GM19324 (cell line): ENCODE data around the gene AGBL3.
"Not testable (repeated sequence)": the region's sequence is repeated elsewhere in the genome, so short reads cannot be mapped to it uniquely, and the experiment has no call there.

Source experiments
- ATAC-seq: cut with Tn5 transposase; IDR thresholded peaks from one replicate; pipeline ENCODE4 v1.9.1; 2021; ENCODE audit warnings: mild to moderate bottlenecking, moderate library complexity; ENCODE audit not compliant: unreplicated experiment, low FRiP score

The AGBL3 gene

GRCh38 chr7:134962270-134962780, 24.0 kb upstream of the AGBL3 start:
- ATAC-seq = no peak

- ATAC-seq = no peak
These were observed 23.3 kb upstream of the AGBL3 start for GRCh38 chr7:134963036-134963435.

GRCh38 chr7:134966691-134967090, 19.6 kb upstream of the AGBL3 start:
- ATAC-seq = no peak

DNA sequence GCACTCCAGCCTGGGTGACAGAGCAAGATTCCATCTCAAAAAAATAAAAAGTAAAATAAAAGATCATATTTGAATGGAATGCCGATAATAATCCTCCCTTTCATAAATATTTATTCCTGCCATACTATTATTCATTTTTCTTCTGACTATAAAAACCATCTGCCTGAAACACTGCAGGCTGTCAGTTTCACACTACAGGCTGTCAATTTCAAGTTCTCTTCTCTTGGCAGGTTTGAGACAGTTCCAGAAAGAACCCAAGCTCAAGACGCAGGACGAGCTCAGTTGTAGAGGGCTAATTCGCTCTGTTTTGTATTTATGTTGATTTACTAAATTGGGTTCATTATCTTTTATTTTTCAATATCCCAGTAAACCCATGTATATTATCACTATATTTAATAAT, 18.2 kb upstream of the AGBL3 start:
- ATAC-seq = no peak

GRCh38 chr7:134981645-134982044, 4.7 kb upstream of the AGBL3 start:
- not testable (repeated sequence) for ATAC-seq

DNA sequence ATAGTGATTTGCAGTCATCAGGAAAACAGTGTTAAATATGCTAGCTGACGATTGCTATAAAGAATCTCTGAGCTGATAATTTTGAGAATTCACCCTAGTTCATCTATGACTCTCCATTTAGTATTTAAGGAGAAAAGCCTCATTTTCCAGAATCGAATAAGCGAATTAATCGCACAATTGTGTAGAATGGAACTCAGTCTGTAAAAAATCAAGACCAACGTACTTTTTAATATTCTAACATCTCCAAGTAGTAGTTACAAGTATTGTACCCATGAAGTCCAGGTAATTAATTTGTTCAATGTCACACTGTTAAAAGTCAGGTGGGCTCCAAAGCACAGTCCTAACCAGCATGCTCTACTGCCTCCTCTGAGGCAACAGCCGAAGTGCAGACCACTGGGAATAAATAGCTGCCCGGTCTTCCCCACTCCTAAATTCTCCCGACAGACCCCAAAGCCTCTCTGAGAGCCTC, 380 bp upstream of the AGBL3 start:
- peak; percentile 35 for ATAC-seq

- ATAC-seq = no peak
These were observed 1.9 kb downstream of the AGBL3 start for GRCh38 chr7:134988161-134988560.

DNA sequence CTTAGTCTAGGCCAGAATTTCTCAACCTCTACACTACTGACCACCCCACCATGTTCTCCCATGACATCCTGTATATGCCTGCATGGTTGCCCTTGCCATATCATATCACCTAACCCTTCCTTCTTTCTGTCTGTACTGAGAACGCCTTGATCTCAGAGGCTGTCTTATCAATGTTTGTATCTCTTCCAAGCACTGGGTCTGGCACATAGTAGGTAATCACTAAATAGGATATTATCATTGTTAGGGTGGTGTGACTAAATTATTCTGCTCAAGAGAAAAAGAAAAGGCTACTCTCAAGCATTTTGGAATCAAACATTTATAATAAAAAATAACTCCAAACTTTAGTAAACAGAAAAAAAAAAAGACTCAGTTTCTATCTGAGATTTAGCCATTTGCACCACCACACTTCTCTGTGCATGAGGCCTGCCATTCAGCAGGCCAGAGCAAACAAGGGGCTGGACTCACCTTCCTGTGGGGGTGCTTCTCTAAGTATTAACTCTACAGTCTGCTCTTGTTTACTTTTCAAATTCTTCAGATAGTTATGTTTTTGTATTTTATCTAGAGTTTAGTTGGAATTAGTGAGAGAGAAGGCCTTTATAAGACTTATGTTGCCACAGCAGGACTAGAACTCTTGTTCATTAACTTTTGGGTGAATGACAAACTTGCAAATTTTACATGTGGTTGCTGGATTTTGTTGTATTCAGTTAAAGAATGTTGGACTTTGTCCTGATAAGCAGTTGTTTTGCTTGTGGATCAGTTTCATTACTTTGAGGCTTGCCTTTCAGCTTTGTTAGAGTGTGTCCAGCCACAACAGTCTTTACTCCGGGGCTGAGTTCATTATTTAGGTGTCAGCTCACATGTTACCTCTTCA, 5.4 kb downstream of the AGBL3 start:
- ATAC-seq = no peak

GRCh38 chr7:134992626-134993179, 6.4 kb downstream of the AGBL3 start:
- ATAC-seq = peak; percentile 55

GRCh38 chr7:134993877-134994456, 7.7 kb downstream of the AGBL3 start:
- ATAC-seq = no peak

GRCh38 chr7:134995239-134996096, 9.2 kb downstream of the AGBL3 start:
- peak; percentile 31 for ATAC-seq

- peak; percentile 52 for ATAC-seq
These were observed 9.8 kb downstream of the AGBL3 start for GRCh38 chr7:134996097-134996550.

DNA sequence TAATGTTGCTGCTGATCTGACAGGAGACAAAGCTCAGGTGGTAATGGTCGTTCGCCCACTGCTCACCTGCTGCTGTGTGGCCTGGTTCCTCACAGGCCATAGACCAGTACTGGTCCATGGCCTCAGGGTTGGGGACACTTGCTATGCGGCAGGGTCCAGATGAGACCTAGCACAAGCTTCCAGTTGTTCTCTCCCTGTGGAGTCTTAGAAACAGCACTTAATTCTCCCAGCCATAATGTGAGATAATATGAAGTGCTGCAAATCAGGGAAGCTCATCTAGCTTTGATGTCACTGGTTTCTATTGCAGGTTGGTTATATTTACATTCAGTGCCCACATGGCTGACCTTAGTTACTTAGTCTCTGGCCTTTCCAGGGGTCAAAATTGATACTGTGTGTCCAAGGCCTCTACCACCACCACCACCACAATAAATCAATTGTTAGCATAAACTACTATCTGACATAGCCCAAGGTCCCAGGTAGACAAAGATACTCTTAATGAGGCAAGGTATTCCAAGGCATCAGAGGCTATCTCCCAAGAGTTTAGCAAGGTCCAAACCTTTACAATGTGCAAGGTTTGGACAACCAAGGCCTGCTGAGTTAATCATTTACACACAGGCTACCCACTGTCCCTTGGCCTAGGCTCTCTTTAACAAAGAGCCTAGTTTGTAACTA, 11.0 kb downstream of the AGBL3 start:
- ATAC-seq = no peak

DNA sequence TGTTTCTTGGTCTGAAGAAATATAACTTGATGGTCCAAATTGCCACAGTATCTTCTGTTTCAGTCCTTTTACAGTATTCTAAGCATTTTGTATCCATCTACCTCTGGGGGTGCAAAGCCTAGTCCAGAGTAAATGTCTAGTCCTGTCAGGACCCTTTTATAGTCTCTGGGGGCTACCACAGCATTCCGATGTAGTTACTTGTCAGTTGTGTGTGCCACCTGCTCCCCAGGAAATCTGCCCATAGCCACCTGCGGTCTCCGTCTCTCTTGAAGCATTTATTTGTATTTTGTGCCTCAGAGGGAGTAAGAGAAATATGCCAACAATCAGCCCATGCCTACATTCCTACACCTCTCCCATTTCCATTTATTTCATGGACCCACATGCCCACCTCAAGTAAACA, 12.8 kb downstream of the AGBL3 start:
- ATAC-seq = no peak

DNA sequence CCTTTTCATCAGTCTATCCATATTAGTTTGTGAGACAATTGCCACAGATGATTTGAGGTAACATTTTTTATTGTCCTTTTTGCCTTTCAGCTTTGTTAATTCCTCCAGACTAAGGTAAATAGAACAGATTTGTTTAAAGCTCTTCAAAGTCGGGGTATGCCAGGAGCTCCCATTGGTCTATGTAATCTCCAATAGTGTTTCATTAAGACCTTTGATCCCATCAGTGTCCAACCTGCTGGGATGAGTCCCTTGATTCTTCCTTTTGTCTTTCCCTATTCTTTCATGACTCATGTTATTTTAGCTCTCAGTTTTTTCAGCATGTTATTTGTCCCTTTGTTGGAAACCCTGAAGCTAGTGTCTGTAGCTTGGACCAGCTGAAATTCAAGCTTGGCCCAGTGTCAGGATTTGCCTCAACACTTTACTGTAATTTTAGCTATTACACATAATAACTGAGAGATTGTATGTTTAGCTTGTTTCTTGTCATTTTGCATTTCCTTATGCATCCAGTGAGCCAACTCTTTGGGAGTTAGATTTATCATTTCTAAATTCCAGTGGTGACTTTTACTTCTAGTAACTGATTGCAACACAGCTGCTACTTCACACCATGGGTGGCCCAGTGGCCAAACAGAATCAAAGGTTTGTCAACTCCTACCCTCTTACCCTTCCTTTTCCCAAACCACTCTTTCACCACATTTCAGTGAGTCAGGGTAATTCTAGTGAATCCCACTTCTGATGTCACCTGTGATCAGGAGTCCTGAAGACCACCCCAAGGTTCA, 15.3 kb downstream of the AGBL3 start:
- ATAC-seq = no peak

DNA sequence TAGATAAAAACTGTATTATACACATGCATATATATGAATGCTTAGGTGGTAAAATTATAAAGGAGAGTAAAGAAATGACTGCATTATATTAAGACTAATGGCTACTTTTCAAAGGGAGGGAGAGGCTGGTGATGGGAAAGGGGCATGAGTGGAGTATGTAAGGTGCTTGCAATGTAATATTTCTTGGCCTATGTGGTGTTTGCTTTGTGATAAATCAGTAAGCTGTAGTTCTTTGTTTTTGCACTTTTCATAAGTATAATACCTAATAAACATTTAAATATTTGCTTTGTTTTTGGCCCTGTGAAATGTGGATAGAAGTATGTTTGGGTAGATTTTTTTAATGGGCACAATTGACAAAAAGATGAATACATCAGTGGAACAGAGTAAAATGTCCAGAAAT, 25.9 kb downstream of the AGBL3 start:
- no peak for ATAC-seq

DNA sequence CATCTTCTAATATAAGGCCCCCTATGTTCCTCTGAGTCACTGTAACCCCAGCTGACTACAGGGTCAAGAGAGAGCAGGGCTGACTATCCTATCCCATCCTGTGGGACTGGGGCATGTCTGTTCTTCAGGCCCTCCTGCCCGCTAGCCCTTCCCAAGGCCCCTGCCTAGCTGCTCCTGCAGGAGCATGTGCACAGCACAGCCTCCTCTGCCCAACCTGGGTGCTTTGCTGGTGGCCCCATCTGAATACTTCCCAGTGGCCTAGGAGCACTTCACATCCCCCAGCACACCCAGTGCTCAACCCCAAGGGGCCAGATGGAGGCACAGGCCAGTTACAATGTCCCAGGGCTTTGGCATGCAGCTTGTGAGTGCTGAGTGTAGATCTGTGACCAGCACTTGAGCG, 37.3 kb downstream of the AGBL3 start:
- no peak for ATAC-seq

- ATAC-seq = no peak
These were observed 48.9 kb downstream of the AGBL3 start for GRCh38 chr7:135035252-135035651.

DNA sequence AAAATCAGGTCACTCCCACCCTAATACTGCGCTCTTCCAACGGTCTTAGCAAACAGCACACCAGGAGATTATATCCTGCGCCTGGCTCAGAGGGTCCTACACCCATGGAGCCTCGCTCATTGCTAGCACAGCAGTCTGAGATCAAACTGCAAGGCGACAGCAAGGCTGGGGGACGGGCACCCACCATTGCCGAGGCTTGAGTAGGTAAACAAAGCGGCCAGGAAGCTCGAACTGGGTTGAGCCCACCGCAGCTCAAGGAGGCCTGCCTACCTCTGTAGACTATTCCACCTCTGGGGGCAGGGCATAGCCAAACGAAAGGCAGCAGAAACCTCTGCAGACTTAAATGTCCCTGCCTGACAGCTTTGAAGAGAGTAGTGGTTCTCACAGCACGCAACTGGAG, 80.7 kb downstream of the AGBL3 start:
- not testable (repeated sequence) for ATAC-seq
